WTC11 (cell line): Measurements from ENCODE around the gene GPR155.

ENCODE experiments used
- CTCF ChIP-seq: fragments of 200-600 bp; IDR thresholded peaks from 2 replicates; pipeline ENCODE4 v1.8.0; 2022; ENCODE audit warnings: antibody characterized with exemption
- HMGXB4 ChIP-seq: sonication (generic); formaldehyde crosslinking; IDR thresholded peaks from 2 replicates; pipeline ENCODE4 v1.8.1; 2023; ENCODE audit warnings: mild to moderate bottlenecking, moderate library complexity, missing genetic modification reagents
- MAX ChIP-seq: sonication (generic); formaldehyde crosslinking; IDR thresholded peaks from 2 replicates; pipeline ENCODE4 v1.8.0; 2022; ENCODE audit warnings: mild to moderate bottlenecking, missing genetic modification reagents

GRCh38 chr2:174445248-174445647, 41.6 kb downstream of the GPR155 start:
- TF ChIP-seq CTCF (no peak), MAX (no peak), HMGXB4 (CRISPR knock-in tag) (no peak)
